ENCODE measurements around the gene TNIK.

TNIK gene

DNA sequence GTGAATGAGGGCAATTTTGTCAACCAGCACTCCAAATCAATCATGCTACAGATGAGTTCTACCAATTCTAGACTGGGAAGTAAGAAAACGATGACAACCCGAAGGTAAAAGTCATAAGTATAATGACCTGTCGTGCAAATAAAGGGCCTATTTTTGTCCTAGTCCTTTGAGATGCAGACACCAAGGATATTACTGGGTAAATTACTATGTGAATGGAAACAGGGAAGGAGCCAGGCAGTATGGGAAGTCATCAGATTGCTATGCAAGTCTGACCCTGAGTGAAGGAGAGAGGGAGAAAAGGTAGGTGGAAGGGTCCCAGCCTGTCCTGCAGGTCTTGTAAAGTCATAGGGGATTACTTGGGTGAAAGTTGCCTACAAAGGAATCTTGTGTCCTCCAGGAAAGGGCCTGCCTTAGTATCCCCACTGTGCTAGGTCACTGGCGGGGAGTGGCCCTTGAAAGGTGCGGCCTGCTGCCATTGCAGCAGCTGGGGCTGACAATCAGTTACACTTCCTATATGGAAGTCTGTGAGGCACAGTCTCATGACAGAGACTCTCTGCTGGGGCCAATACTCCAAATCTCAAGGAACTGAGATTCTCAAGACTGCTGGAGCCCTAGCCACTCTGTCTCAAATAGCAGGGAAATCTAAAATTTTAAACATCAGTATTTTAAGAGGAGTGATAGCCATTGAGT is 283.8 kb downstream of the TNIK start:
- no peaks in the 10 kb centered on the region for H3K9me2 ChIP-seq (replicated peaks; ENCODE audit: control insufficient read depth, low read length)
- no peak overlapping the region for H3K4me3 ChIP-seq (ENCODE audit: low read length)
- H3K9me3 ChIP-seq (ENCODE audit: control insufficient read depth, insufficient read depth, low read length): no peaks in the 10 kb centered on the region
- H3K79me2 ChIP-seq (ENCODE audit: control insufficient read depth, low read length): no peaks in the 10 kb centered on the region
- H3K4me1 ChIP-seq (ENCODE audit: control insufficient read depth, low read length): no peaks in the 10 kb centered on the region
- no peaks in the 10 kb centered on the region for H4K20me1 ChIP-seq (ENCODE audit: control insufficient read depth, insufficient read depth, low read depth, low read length)
- H3F3A ChIP-seq (ENCODE audit: control insufficient read depth, insufficient read depth): no peaks in the 10 kb centered on the region
- H3K27me3 ChIP-seq (ENCODE audit: control insufficient read depth, low read length): no peaks in the 10 kb centered on the region
- TF ChIP-seq EZH2phosphoT487 (IDR thresholded peaks at IDR 0.05; ENCODE audit: borderline replicate concordance, low read length): no peak
- TF ChIP-seq, protein P1, sequence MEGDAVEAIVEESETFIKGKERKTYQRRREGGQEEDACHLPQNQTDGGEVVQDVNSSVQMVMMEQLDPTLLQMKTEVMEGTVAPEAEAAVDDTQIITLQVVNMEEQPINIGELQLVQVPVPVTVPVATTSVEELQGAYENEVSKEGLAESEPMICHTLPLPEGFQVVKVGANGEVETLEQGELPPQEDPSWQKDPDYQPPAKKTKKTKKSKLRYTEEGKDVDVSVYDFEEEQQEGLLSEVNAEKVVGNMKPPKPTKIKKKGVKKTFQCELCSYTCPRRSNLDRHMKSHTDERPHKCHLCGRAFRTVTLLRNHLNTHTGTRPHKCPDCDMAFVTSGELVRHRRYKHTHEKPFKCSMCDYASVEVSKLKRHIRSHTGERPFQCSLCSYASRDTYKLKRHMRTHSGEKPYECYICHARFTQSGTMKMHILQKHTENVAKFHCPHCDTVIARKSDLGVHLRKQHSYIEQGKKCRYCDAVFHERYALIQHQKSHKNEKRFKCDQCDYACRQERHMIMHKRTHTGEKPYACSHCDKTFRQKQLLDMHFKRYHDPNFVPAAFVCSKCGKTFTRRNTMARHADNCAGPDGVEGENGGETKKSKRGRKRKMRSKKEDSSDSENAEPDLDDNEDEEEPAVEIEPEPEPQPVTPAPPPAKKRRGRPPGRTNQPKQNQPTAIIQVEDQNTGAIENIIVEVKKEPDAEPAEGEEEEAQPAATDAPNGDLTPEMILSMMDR (IDR thresholded peaks at IDR 0.05; ENCODE audit: low read depth, low read length, poor library complexity, severe bottlenecking): no peak
- H3K36me3 ChIP-seq (ENCODE audit: control insufficient read depth, low read length): no peaks in the 10 kb centered on the region
- H3K27ac ChIP-seq (ENCODE audit: low read depth, low read length): no peak overlapping the region
- H3K4me2 ChIP-seq (ENCODE audit: low read length): no peak overlapping the region

DNA sequence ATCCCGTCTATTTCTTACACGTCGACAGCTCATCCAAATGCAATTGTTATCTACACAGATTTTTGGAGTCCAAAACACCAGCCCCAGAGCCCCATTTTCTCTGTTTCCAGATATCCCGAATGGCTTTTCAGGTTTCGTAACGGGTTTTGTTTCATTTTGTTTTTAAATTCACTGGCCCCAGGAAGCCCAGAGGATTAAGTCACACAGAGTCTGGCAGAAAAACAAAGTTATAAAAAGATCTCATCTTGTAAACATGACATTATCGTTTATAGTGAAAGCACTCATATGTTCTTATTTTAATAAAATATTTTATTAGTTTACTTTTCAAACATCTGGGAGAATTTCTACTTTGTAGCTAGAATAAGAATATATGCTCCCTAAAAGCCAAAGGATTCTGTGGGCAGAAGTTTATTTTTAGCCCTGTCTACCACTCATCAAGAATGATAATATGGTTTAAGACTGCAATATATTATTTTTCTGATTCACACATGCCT is 284.4 kb downstream of the TNIK start:
- TF ChIP-seq, protein P1 (IDR thresholded peaks at IDR 0.05; ENCODE audit: low read depth, low read length, poor library complexity, severe bottlenecking): no peak
- Histone ChIP-seq H3K36me3 (ENCODE audit: control insufficient read depth, low read length) (no peaks in the 10 kb centered on the region), H3K9me2 (replicated peaks; ENCODE audit: control insufficient read depth, low read length) (no peaks in the 10 kb centered on the region), H3K4me2 (ENCODE audit: low read length) (no peak overlapping the region), H4K20me1 (ENCODE audit: control insufficient read depth, insufficient read depth, low read depth, low read length) (no peaks in the 10 kb centered on the region), H3K9me3 (ENCODE audit: control insufficient read depth, insufficient read depth, low read length) (no peaks in the 10 kb centered on the region), H3K27me3 (ENCODE audit: control insufficient read depth, low read length) (no peaks in the 10 kb centered on the region), H3K79me2 (ENCODE audit: control insufficient read depth, low read length) (no peaks in the 10 kb centered on the region), H3K4me3 (ENCODE audit: low read length) (no peak overlapping the region), H3K27ac (ENCODE audit: low read depth, low read length) (no peak overlapping the region), H3K4me1 (ENCODE audit: control insufficient read depth, low read length) (no peaks in the 10 kb centered on the region), H3F3A (ENCODE audit: control insufficient read depth, insufficient read depth) (no peaks in the 10 kb centered on the region)

DNA sequence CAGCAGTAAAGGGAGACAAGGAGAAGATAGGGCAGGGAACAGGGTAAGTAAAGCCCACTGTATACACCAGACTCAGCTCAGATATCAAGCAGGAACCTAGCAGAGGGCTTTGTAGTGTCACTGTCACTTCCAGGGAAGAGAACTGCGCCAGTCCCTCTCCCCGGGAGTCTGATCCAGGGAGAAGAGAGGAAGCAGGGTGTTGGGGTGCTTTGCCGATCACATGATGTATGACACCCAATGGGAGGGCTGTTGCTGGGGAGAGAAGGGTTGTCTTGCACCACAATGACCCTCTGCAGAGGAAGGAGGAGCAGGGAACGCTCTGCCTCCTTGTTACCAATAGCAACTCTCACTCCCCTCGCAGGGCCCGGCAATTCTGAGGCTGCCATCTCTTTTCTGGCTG is 286.5 kb downstream of the TNIK start:
- Histone ChIP-seq H3K9me3 (ENCODE audit: control insufficient read depth, insufficient read depth, low read length) (no peaks in the 10 kb centered on the region), H3K36me3 (ENCODE audit: control insufficient read depth, low read length) (no peaks in the 10 kb centered on the region), H3K4me3 (ENCODE audit: low read length) (no peak overlapping the region), H3F3A (ENCODE audit: control insufficient read depth, insufficient read depth) (no peaks in the 10 kb centered on the region), H3K79me2 (ENCODE audit: control insufficient read depth, low read length) (no peaks in the 10 kb centered on the region), H3K4me1 (ENCODE audit: control insufficient read depth, low read length) (no peaks in the 10 kb centered on the region), H3K27ac (ENCODE audit: low read depth, low read length) (no peak overlapping the region), H3K4me2 (ENCODE audit: low read length) (no peak overlapping the region), H4K20me1 (ENCODE audit: control insufficient read depth, insufficient read depth, low read depth, low read length) (no peaks in the 10 kb centered on the region), H3K9me2 (replicated peaks; ENCODE audit: control insufficient read depth, low read length) (no peaks in the 10 kb centered on the region), H3K27me3 (ENCODE audit: control insufficient read depth, low read length) (no peaks in the 10 kb centered on the region)
- TF ChIP-seq, protein P1 (IDR thresholded peaks at IDR 0.05; ENCODE audit: low read depth, low read length, poor library complexity, severe bottlenecking): no peak
- no peak for TF ChIP-seq EZH2phosphoT487 (IDR thresholded peaks at IDR 0.05; ENCODE audit: borderline replicate concordance, low read length)

All from DOHH2 (cell line).